HG03432 (cell line): ENCODE results near the gene RTCA.
"Not testable (repeated sequence)": the region's sequence is repeated elsewhere in the genome, so short reads cannot be mapped to it uniquely, and the experiment has no call there.

Experiments
- ATAC-seq: cut with Tn5 transposase; IDR thresholded peaks from one replicate; pipeline ENCODE4 v1.9.1; 2021; ENCODE audit warnings: mild to moderate bottlenecking, moderate library complexity; ENCODE audit not compliant: unreplicated experiment

RTCA gene

DNA sequence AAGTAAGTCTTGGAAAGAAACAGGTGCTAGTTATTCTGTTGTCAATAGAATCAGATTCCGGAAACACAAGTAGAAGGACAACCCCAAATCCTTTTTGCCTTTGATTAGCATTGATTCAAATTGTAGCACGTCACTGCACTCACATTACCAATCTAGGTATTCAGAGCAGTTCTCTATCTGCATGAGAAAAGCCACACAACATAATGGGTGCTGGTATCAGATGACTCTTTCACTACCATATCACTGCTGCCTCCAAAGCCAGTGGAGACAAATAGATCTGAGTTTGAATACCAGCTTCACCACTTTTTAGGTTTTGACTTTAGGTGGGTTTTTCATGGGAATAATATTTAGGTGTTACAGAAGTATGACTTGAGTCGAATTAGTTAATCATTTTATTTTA lies 38.9 kb downstream of the RTCA start:
- ATAC-seq: no peak

DNA sequence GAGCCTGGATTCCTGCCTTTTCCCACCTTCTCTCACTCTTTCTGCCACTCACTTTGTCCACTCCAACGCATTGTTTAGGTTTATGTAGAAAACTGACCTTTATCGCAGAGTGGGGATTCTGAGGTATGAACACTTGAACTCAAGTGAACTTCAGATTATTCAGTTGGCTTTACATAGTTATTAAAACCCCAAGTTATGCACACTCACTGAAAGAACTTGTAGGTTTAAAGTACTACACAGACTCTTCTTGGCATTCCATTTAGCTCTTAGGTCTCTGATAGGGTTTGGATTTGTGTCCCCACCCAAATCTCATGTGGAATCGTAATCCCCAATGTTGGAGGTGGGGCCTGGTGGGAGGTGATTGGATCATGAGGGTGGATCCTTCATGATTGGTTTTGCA lies 39.9 kb downstream of the RTCA start:
- ATAC-seq: no peak

DNA sequence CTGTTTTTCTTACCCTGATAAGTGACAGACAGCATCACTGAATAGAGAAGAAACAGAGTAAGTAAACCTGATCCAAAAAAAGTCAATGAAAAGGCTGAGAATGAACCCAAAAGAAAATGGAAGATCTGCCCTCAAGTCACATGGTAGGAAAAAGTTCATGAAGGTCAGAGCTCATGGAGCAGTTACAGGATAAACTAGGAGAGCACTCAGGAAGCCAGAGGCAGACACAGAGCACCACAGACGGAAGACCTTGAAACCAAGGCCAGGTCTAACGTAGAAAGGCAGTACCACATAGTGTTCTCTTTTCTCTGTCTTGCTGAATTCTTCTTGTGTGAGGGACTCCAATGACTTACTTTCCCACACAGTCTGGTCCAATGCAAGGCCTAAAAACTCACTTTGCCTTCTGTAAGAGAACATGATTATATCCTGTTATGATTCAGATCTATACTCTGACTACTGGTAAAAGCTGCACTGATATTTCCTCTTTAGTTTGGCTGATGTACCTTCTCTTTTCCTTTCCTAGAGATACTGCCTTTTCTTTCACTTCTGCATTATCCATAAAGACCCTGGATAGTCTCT lies 40.8 kb downstream of the RTCA start:
- no peak for ATAC-seq

DNA sequence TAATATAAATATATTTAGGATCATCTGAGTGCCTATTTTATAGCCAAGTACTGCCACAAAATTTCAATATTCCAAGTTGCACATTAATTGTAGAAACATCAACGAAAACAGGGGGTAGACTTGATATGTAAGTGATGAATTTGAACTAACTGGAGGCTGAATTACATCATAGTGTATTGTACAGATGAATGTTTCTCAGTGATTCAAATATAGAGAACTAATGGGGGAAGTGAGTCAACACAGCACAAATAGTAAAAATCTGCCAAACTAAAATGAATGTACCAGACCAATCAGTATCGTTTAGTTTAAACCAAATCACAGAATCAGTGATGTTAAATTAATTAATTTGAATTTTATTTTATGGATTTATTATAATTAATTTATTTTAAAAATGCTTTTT lies 42.8 kb downstream of the RTCA start:
- no peak for ATAC-seq

DNA sequence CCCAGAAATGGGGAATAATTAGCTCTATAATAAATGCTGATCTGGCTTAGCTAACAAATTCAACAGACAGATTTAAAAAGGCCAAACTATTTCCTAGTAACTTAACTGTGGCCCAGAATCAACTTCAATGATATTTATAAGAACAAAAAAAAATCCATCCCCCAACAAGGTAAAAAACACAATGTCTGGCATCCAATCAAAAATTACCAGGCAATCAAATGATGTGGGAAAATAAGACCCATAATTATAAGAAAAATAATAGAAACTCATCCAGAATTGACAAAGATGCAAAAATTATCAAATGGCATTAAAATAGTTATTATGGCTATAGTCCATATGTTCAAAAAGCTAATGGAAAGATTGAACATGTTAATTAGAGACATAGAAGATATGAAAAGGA lies 43.8 kb downstream of the RTCA start:
- ATAC-seq: no peak

DNA sequence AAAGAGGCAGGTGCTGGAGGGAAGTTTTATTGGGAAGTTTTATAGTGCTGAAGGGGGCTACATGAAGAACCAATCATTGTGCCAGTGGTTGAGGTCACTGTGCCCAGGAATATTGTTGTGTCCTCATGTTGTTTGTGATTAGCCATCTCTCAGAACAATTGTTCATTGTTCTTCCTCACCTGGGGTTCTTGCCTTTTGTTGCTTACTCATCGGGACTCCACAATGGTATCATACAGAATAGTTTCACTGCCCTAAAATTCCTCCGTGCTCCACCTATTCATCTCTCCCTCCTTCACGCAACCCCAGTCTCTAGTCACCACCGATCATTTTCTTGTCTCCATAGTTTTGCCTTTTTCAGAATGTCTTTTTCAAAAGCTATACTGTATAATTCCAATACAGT lies 47.4 kb downstream of the RTCA start:
- ATAC-seq: no peak

DNA sequence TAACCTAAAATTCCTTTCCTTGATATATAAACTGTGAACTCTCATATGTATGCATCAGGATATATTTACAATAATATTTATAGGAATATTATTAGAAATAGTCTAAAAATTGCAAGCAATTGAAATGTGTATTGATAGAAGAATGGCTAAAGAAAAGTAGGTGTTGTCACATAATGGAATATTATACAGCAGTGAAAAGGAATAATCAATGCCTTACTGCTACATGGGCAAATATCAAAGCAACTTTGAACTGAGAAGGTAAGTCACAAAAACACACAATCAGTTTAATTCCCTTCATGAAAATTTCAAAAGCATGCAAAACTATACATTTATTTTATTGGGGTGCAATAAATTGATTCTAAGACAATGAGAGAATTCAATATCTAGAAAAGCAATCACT lies 50.6 kb downstream of the RTCA start:
- no peak for ATAC-seq

DNA sequence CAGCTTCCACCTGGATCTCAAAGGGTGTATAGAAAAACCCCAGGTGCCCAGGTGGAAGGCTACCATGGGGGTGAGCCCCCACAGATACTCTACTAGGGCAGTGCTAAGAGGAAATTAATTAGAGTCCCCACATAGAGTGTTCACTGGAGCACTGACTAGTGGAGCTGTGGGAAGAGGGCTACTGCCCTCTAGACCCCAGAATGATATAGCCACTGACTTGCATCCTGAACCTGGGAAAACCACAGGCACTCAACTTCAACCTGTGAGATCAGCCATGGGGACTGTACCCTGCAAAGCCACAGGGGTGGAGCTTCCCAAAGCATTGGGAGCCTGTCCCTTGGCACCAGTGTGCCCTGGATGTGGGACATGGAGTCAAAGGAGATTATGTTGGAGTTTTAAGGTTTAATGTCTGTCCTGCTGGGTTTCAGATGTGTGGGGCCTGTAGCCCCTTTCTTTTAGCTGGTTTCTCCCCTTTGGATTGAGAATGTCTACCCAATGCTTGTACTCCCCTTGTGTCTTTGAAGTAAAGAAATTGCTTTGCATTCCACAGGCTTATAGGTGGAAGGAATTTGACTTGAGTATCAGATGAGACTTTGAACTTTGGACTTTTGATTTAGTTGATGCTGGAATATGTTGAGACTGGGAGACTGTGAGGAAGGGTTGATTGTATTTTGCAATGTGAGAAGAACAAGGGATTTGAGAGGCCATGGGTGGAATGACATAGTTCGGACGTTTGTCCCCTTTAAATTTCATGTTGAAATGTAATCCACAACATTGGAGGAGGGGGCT lies 54.5 kb downstream of the RTCA start:
- no peak for ATAC-seq

DNA sequence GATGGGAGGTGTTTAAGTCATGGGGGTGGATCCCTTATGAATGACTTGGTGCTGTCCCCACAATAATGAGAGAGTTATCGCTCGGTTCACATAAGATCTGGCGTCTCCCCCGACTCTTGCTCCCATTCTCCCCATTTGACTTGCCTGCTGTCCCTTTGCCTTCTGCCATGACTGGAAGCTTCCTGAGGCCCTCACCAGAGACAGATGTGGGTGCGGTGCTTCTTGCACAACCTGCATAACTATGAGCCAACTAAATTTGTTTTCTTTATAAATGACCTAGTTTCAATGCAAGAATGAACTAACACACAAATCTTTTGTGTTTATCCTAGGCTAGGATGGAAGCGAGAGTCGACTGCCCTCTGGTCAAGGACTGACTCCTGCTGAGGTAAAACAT lies 55.1 kb downstream of the RTCA start:
- no peak for ATAC-seq

DNA sequence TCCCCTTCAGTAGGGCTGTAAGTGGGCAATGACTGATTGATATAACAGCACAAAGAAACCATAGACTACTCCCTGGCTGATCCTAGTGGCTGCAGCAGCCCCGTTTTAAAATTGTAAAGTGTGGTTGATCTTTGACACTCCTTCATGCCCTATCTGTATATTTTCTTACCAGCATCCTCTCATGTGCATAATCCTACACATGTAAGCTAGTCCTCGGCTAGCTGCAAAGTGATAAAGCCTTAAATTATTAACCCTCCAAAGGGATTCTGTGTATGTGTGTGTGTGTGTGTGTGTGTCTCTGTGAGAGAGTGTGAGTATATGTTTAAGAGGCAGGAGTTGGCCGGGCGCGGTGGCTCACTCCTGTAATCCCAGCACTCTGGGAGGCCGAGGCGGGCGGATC lies 55.5 kb downstream of the RTCA start:
- ATAC-seq: no peak

DNA sequence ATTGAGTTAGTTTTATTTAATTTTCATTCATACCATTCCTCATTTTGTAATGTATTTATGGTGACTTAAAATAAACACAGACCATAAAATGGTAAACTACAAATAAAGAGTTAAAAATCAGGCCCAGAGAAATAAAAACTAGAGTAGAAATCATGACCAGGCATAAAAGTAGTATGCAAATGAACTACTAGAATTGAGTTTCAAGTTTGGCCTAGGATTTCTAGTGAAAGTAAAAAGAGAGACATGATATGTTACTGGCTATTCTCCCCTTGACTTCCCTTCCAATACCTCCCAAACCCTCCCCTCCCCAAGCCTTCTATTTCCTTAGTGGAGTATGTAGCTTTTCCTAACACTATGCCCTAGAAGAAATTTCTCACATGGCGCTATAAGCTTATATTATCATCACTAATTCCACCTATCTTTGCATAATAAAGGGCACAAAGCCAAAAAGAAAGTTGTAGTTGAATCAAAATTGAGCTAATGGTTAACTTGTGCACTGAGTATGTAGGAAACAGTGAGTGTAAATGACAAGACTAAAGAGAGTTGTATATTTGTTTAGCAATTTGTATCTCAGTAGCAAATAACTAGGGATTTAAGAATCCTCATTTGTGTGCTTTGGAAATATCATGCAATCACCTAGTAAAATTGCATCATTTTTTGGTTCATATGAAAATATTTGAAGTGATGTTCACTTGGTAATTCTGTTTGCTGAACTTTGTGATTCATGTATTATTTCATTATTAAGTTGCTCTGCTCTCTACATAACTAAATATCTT lies 56.6 kb downstream of the RTCA start:
- ATAC-seq: peak; percentile 56

DNA sequence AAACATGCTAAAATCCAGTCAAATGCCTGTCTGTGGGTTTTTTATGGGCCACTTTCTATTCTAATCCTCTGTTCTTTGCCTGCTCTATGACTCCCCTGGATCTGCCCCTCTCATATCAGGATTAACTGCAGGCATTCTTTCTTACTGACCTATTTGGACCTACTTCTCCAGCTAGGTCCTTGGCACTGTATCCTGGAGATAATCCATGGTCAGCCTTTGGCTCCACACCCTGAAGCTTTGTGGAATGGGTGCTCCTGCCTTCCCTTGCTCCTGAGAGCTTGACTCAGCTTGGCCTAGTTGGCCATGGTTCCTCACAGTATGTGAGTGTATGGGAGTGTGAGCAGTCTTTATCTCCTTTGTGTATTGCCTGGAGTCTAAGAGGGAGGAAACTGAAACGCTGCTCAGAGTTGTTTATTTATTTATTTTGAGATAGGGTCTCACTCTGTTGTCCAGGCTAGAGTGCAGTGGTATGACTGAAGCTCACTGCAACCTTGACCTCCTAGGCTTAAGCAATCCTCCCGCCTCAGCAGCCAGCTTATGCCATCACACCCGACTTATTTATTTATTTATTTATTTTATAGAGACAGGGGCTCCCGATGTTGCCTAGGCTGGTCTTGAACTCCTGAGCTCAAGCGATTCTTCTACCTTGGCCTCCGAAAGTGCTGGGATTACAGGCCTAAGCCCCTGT lies 57.5 kb downstream of the RTCA start:
- ATAC-seq: no peak

DNA sequence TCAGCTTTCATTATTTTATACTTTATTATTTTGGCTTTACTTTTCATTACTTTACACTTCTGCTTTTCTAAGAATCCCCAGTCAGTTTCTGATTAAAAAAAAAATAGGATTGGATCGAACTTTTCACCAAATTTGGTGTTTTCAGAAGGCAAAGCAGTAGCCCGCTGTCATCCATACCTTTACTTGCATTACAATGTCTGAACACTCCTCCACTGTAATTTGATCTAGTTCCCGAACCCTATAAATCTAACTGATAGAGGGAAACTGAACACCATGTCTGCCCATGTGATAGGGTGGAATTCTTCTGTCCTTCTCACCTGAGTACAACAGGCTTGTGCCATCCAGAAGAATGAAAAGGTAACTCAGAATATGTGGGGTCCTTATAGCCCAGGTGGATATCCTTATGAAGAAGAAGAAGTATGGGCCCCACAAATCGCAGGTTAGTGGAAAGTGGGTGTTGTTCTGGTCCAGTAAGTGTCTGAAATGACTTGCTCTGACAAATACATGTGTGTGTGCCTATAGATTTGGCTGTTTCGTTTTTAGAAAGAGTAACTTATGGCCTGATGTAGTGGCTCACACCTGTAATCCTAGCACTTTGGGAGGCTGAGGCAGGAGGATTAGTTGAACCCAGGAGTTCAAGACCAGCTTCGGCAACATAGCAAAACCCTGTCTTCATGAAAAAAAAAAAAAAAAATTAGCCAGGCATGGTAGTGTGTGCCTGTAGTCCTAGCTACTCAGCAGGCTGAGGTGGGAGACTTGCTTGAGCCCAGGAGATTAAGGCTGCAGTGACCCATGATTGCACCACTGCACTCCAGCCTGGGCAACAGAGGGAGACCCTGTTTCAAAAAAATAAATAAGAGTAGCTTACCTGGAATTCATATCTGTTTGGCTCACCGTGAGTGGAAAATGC lies 59.7 kb downstream of the RTCA start:
- no peak for ATAC-seq

DNA sequence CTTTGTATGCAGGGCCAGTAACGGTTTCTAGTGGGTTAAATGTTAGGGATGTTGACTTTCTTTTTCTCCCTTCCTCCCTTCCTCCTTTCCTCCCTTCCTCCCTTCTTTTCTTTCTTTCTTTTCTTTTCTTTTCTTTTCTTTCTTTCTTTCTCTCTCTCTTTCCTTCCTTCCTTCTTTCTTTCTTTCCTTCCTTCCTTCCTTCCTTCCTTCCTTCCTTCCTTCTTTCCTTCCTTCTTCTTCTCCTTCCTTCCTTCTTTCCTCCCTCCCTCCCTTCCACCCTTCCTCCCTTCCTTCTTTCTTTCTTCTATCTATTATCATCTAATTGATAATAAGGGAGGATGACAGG lies 60.3 kb downstream of the RTCA start:
- ATAC-seq: not testable (repeated sequence)

DNA sequence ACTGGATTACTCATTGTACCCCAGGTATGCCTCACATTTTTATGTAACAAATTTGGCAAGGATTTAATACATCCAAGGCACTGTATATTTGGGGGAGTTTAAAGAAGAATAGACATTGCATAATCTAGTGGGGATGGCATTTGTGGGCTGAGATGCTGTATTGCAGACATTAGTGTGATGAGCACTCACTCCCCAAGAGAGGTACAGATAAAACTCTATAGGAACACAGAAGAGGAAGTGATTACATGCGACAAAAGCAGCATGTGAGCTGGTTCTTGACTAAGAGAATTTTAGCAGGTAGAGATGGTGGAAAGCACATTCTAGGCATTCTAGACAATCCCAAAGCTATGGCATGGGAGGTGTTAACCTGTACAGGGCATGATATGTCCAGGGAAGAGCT lies 62.1 kb downstream of the RTCA start:
- no peak for ATAC-seq

DNA sequence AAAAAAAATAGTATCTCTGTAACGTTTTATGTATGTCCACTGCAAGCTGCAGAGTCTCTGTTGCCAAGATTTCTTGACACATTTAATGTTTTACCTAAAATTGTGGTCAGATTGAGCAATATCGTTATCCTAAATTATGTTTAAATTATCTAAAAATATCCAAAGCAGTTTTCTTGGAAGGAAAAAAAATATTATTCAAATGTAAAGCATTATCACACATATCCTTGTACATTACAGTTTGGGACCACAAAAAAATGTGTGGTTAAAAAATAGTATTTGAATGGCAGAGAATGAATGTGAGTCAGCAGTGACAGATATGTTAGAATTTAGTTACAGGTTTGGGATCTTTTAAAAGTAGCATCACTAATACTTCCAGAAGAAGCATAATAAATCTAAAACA lies 65.1 kb downstream of the RTCA start:
- ATAC-seq: not testable (repeated sequence)

DNA sequence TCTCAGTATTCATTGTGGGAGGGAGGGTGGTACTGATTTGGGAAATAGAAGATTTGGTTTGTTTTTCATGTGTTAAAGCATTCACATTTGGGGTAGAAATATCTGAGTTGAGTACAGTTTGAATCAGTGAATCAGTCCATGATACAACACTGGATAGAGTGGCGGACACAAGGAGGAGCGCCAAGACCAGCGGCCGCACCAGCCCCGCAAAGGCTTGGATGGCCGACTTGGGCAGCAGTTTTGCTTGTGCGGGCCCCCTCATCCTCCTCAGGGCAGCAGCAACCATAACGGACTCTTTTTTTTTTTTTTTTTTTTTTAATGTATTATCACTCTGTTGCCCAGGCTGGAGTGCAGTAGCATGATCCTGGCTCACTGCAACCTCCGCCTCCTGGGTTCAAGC lies 66.3 kb downstream of the RTCA start:
- ATAC-seq: no peak

DNA sequence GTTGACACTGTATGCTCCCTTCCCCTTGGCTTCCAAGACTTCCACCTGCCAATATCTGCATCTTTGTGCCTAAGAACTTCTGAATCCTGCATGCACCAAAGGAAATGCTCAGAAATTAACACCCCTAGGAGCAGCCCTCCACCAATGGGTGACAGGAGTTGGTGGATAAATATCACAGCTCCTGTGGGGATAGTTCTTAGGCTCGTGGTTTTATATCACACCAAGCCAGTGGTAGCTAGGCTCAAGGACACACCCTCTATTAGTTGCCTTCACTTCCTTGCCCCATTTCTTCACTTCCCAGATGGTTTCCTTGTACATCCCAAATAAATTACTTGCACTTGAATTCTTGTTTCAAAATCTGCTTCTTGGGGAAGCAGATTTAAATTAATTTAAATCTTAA lies 69.4 kb downstream of the RTCA start:
- no peak for ATAC-seq

DNA sequence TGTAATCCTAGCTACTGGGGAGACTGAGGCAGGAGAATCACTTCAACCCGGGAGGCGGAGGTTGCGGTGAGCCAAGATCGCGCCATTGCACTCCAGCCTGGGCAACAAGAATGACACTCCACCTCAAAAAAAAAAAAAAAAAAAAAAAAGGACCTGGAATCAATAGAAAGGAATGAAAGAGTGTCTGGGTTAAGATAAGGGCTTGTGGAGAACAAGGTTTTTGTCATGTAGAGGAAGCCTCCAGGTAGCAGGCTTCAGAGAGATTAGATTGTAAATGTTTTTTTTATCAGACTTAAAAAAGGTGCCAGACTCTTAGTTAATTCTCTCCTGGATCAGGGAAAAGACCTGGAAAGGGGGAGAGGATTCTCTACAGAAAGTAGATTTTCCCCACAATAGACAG lies 71.9 kb downstream of the RTCA start:
- ATAC-seq: not testable (repeated sequence)

DNA sequence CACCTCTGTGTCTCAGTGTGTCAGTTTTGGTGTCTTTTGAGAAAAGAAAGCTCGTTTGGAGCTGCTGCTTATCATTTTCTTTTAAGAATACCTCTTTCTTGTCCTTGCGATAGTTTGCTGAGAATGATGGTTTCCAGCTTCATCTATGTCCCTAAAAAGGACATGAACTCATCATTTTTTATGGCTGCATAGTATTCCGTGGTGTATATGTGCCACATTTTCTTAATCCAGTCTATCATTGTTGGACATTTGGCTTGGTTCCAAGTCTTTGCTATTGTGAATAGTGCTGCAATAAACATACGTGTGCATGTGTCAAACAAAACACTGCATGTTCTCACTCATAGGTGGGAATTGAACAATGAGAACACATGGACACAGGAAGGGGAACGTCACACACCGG lies 73.7 kb downstream of the RTCA start:
- not testable (repeated sequence) for ATAC-seq

DNA sequence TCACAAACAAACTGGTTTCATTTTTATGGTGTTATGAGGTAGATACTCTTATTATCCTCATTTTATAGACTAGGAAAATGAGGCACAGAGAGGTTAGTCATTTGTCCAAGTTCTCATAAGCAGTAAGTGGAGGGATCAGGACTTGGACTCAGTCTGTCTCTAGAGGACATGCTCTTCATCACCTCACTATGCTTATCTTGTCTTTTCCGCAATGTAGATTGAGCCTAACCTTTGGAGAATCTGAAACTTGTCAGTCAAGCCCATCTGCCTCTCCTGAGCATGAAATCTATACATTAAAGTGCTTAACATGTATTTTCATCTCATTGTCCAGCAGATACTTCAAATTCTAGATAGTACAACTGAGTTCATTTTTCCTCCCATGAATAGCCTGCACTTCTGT lies 74.5 kb downstream of the RTCA start:
- no peak for ATAC-seq
